Caco-2 (cell line): ENCODE results near the gene SEZ6. TPM values are rescaled to one million over a fixed set of nuclear protein-coding genes. Genes with fewer than 3 reads are reported as not detected.

Experiments used
- BruUV-seq: library from RNA; stranded (reverse); fragments of 400-500 nt; replicated peaks from 2 replicates; lab custom pipeline; 2021; lab: Mats Ljungman, UMichigan
- CTCF ChIA-PET: fragments of 300-600 bp; sonication (Branson Sonifier 250); formaldehyde crosslinking; loops from one replicate; lab custom pipeline; 2022; ENCODE audit warnings: antibody characterized with exemption; lab: Charles Lee
- POLR2A ChIA-PET: fragments of 300-600 bp; sonication (Branson Sonifier 250); formaldehyde crosslinking; loops from one replicate; lab custom pipeline; 2022; ENCODE audit warnings: antibody characterized with exemption; lab: Charles Lee
- DNase-seq, 2 experiments: peaks; one replicate each; pipeline versions ENCODE4 v3.0.0 to v3.0.0-alpha.2; 2020 to 2022
- H3K27me3 ChIP-seq: replicated peaks from 2 replicates; pipeline ENCODE4 v1.6.0; 2011; ENCODE audit warnings: low read length; ENCODE audit not compliant: control insufficient read depth, insufficient read depth
- H3K36me3 ChIP-seq: 2 replicates; pipeline ENCODE4 v1.5.1; 2011; ENCODE audit warnings: low read length; ENCODE audit not compliant: control insufficient read depth, insufficient read depth
- H3K4me1 ChIP-seq: fragments of 250-450 bp; sonication (Bioruptor Pico); 2 replicates; pipeline ENCODE4 v1.5.1; 2020; ENCODE audit warnings: mild to moderate bottlenecking
- H3K4me3 ChIP-seq: 2 replicates; pipeline ENCODE4 v1.5.1; 2011; ENCODE audit warnings: low read depth, mild to moderate bottlenecking, control low read depth, low read length
- H3K9me3 ChIP-seq: fragments of 250-450 bp; sonication (Bioruptor Pico); 2 replicates; pipeline ENCODE4 v1.5.1; 2020; ENCODE audit warnings: mild to moderate bottlenecking, moderate library complexity
- H3K27ac Mint-ChIP-seq: one replicate; pipeline ENCODE4 v1.8.0; 2022; ENCODE audit warnings: mixed read lengths; ENCODE audit not compliant: unreplicated experiment
- H3K27me3 Mint-ChIP-seq: one replicate; pipeline ENCODE4 v1.8.0; 2022; ENCODE audit warnings: mixed read lengths; ENCODE audit not compliant: insufficient read depth, unreplicated experiment
- H3K36me3 Mint-ChIP-seq: one replicate; pipeline ENCODE4 v1.8.0; 2022; ENCODE audit warnings: mild to moderate bottlenecking, mixed read lengths; ENCODE audit not compliant: insufficient read depth, unreplicated experiment
- H3K4me1 Mint-ChIP-seq: one replicate; pipeline ENCODE4 v1.8.0; 2022; ENCODE audit warnings: low read depth, mixed read lengths; ENCODE audit not compliant: unreplicated experiment
- H3K4me3 Mint-ChIP-seq: one replicate; pipeline ENCODE4 v1.8.0; 2022; ENCODE audit warnings: mild to moderate bottlenecking, moderate library complexity, mixed read lengths; ENCODE audit not compliant: unreplicated experiment
- H3K9me3 Mint-ChIP-seq: one replicate; pipeline ENCODE4 v1.8.0; 2022; ENCODE audit warnings: mixed read lengths; ENCODE audit not compliant: unreplicated experiment
- CTCF ChIP-seq, 2 experiments: fragments of 200-600 bp in 1 of 2; IDR thresholded peaks; 1 replicate in 1 of 2; 2 replicates in 1 of 2; pipeline versions ENCODE4 v1.5.1 to v1.8.0; 2011 to 2022; ENCODE audit warnings: antibody characterized with exemption in 1 of 2, control low read depth in 1 of 2, inconsistent platforms in 1 of 2, low read depth in 1 of 2, low read length in 1 of 2, mild to moderate bottlenecking in 1 of 2, moderate library complexity in 1 of 2; ENCODE audit not compliant: insufficient read depth in 1 of 2, severe bottlenecking in 1 of 2, unreplicated experiment in 1 of 2
- intact Hi-C: fragments of 100-400 bp; cut with micrococcal nuclease; formaldehyde crosslinking; loops from one replicate; pipeline ENCODE4 v1.10.0; 2022; ENCODE audit not compliant: unreplicated experiment
- total RNA-seq: library from RNA; stranded (reverse); gene quantifications from 2 replicates; pipeline ENCODE4 v1.2.3, GENCODE V29; 2022

The SEZ6 gene
- total RNA-seq, 1 experiment from 2014 or later: not detected

- Mint-ChIP-seq H3K4me3 (no peak overlapping the region), H3K4me1 (peaks cover 5% of the 10 kb centered on the region), H3K36me3 (no peaks in the 10 kb centered on the region), H3K27ac (no peak overlapping the region), H3K9me3 (no peaks in the 10 kb centered on the region), H3K27me3 (peaks cover 9% of the 10 kb centered on the region)
- no peaks in the 10 kb centered on the region for H3K9me3 ChIP-seq
- TF ChIP-seq CTCF (IDR thresholded peaks at IDR 0.05; ENCODE audit: insufficient read depth in 1 of 2, low read depth in 1 of 2, low read length in 1 of 2, severe bottlenecking in 1 of 2, unreplicated experiment in 1 of 2): no peak
- ChIA-PET POLR2A (no interaction called here), CTCF (no interaction called here)
- BruUV-seq: no TSS peak
- H3K4me1 ChIP-seq: no peaks in the 10 kb centered on the region
- H3K36me3 ChIP-seq: no peaks in the 10 kb centered on the region
- H3K4me3 ChIP-seq: no peak overlapping the region
- H3K27me3 ChIP-seq: no peaks in the 10 kb centered on the region; the same call in 1 of the 2 replicates
- intact Hi-C loops: no loop called here
- no peak for DNase-seq
These were observed 30.2 kb downstream of the SEZ6 start for GRCh38 chr17:28975646-28976045.

GRCh38 chr17:28975031-28975430, 30.8 kb downstream of the SEZ6 start:
- H3K9me3 Mint-ChIP-seq: no peaks in the 10 kb centered on the region
- Histone ChIP-seq H3K4me3 (no peak overlapping the region), H3K27me3 (no peaks in the 10 kb centered on the region; the same call in 1 of the 2 replicates), H3K4me1 (no peaks in the 10 kb centered on the region), H3K9me3 (no peaks in the 10 kb centered on the region), H3K36me3 (no peaks in the 10 kb centered on the region)
- no peaks in the 10 kb centered on the region for H3K36me3 Mint-ChIP-seq
- intact Hi-C loops: no loop called here
- peaks cover 9% of the 10 kb centered on the region for H3K27me3 Mint-ChIP-seq
- CTCF ChIA-PET: no interaction called here
- H3K27ac Mint-ChIP-seq: no peak overlapping the region
- BruUV-seq: no TSS peak
- POLR2A ChIA-PET: no interaction called here
- no peak overlapping the region for H3K4me3 Mint-ChIP-seq
- peaks cover 5% of the 10 kb centered on the region for H3K4me1 Mint-ChIP-seq
- no peak for DNase-seq
- no peak for TF ChIP-seq CTCF (IDR thresholded peaks at IDR 0.05; ENCODE audit: insufficient read depth in 1 of 2, low read depth in 1 of 2, low read length in 1 of 2, severe bottlenecking in 1 of 2, unreplicated experiment in 1 of 2)

- Histone ChIP-seq H3K36me3 (no peaks in the 10 kb centered on the region), H3K4me1 (no peaks in the 10 kb centered on the region), H3K4me3 (no peak overlapping the region), H3K27me3 (no peaks in the 10 kb centered on the region; the same call in 1 of the 2 replicates), H3K9me3 (no peaks in the 10 kb centered on the region)
- Mint-ChIP-seq H3K36me3 (no peaks in the 10 kb centered on the region), H3K4me3 (no peak overlapping the region), H3K9me3 (no peaks in the 10 kb centered on the region), H3K27me3 (peaks cover 9% of the 10 kb centered on the region), H3K27ac (no peak overlapping the region), H3K4me1 (peaks cover 5% of the 10 kb centered on the region)
- no peak for TF ChIP-seq CTCF (IDR thresholded peaks at IDR 0.05; ENCODE audit: insufficient read depth in 1 of 2, low read depth in 1 of 2, low read length in 1 of 2, severe bottlenecking in 1 of 2, unreplicated experiment in 1 of 2)
- BruUV-seq: no TSS peak
- intact Hi-C loops: no loop called here
- CTCF ChIA-PET: interaction anchor here (0.6 to 1.2 kb wide), 3 partner anchors 9 to 165 kb away, joined by 3 to 4 read pairs (median 3); no protein-coding TSS in a partner anchor
- POLR2A ChIA-PET: no interaction called here
- DNase-seq: no peak
These were observed 31.4 kb downstream of the SEZ6 start for GRCh38 chr17:28974451-28974850.
